NCI-H345 treated with DMSO at 0.1 percent for 48 hours (cell line): ENCODE data around the gene FCSK.

Experiments used
- DNase-seq: peaks from one replicate; lab custom pipeline; 2025; ENCODE audit not compliant: unreplicated experiment; lab: John Stamatoyannopoulos, UW

Gene FCSK

GRCh38 chr16:70453117-70453891 lies 1.1 kb upstream of the FCSK start:
- DNase-seq = no peak

DNA sequence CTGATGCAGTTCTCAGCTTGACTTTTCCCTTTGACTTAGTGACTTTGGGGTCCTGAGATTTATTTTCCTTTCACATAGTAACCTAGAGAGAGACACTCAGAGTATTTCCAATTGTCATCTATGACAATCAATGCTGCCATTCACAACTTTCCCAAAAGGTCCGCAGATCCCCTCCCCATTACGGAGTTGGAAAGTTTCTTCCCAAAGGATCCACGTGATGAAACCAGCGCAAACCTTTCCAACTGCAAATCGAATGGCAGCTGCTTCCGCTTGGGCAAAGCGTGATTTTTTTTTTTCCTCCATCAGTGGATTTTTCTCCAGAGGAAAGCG lies 538 bp upstream of the FCSK start:
- DNase-seq = peak; percentile 17

GRCh38 chr16:70455910-70456309 lies 1.5 kb downstream of the FCSK start:
- DNase-seq = no peak

DNA sequence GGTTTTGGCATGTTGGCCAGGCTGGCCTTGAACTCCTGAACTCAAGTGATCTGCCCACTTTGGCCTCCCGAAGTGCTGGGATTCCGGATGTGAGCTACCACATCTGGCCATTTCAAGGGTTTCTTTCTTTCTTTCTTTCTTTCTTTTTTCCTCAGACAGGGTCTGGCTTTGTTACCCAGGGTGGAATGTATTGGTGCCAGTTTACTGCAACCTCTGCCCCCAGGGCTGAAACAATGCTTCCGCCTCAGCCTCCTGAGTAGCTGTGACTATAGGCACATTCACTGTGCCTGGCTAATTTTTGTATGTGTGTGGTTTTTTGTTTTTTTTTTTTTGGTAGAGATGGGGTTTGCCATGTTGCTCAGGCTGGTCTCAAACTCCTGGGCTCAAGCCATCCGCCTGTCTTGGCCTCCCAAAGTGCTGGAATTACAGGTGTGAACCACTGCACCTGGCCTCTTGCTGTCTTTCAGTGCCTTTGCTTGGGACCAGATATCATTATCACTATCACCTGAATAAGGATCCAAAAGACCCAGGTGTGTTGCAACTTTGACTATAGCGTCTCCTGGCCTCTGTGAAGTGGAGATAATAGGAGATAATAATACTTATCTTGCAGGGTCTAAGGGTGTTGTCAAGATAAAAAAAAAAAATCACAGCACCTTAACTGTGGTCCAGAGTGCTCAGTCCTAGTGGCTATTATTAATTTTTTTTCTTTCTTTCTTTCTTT lies 3.2 kb downstream of the FCSK start:
- no peak for DNase-seq

DNA sequence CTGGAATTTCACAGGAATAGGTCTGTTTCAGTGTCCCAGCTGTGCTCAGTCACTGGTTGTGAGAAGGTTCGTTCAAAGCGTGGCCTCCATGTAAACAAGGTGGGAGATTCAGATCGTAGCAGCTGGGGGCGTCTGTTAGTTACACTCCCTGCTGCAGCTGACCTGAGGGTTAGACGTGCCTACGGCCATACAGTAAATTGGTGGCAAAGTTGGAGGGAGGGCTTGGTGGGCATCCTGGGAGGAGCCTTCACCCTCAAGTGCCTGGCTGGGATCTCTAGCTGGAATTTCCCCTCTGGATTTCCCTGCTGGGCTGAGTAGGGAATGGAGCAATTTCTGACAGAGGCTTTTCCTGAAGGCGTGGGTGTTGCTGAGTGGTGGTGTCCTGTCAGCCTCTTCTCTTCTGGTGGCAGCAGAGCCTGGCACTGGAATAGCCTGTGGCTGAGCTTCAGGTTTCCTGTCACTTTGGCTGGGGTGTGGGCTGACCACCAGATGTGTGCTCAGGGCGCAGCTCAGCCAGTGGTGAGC lies 6.4 kb downstream of the FCSK start:
- DNase-seq = no peak

- no peak for DNase-seq
Observed at GRCh38 chr16:70463235-70463634, 8.8 kb downstream of the FCSK start.

GRCh38 chr16:70465999-70466804 lies 11.8 kb downstream of the FCSK start:
- DNase-seq = no peak

GRCh38 chr16:70466805-70467076 lies 12.3 kb downstream of the FCSK start:
- DNase-seq = no peak

- DNase-seq = no peak
Observed at GRCh38 chr16:70467113-70467512, 12.7 kb downstream of the FCSK start.

- no peak for DNase-seq
Observed at GRCh38 chr16:70467608-70468007, 13.2 kb downstream of the FCSK start.

- DNase-seq = no peak
Observed at GRCh38 chr16:70468776-70469525, 14.6 kb downstream of the FCSK start.

DNA sequence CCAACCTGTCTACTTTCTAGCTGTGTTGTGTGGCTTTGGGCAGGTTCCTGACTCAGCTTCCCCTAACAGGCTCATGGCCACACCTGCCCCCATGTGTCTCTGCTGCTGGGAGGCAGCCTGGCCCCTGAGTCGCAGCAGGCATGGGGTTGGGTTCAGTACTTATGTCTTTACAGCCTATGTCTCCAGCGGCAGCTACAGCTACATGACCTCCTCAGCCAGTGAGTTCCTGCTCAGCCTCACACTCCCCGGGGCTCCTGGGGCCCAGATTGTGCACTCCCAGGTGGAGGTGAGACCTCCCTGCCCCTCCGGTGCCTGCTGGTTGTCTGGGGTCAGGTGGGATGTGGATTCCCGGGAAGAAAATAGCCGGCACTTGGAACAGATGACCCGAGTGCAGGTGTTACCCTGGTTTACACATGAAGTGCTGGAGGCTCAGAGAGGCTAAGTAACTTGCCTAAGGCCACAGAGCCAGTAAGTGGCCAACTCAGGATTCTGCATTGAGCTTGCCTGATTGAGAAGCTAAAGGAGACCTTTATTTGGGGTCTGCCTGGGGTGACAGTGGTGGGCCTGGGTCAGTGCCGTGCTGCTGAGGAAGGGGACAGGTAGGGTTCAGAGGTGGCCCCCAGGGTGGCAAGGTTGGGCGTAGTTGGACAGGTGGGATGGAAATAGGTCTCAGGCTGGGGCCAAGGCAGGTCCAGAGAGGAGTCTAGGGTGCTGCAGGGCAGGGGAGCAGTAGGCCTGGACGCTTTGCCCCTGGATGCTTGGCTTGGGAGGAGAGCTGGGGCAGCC lies 15.9 kb downstream of the FCSK start:
- no peak for DNase-seq

GRCh38 chr16:70470927-70471341 lies 16.5 kb downstream of the FCSK start:
- no peak for DNase-seq

DNA sequence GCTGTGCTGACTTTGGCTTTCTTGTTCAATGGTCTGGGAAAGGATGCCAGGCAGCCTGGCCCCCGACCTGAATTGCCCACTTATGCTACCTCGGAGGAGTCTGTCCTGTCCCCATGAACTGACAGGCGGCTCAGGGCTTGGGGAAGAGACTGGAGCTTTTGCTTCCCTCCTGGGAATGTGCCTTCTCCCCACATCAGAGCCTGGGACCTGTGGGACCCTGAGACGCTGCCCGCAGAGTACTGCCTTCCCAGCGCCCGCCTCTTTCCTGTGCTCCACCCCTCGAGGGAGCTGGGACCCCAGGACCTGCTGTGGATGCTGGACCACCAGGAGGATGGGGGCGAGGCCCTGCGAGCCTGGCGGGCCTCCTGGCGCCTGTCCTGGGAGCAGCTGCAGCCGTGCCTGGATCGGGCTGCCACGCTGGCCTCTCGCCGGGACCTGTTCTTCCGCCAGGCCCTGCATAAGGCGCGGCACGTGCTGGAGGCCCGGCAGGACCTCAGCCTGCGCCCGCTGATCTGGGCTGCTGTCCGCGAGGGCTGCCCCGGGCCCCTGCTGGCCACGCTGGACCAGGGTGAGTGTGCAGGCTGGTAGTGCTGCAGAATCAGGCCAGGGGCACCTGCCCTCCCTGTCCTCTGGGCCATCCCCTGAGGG lies 18.5 kb downstream of the FCSK start:
- no peak for DNase-seq

DNA sequence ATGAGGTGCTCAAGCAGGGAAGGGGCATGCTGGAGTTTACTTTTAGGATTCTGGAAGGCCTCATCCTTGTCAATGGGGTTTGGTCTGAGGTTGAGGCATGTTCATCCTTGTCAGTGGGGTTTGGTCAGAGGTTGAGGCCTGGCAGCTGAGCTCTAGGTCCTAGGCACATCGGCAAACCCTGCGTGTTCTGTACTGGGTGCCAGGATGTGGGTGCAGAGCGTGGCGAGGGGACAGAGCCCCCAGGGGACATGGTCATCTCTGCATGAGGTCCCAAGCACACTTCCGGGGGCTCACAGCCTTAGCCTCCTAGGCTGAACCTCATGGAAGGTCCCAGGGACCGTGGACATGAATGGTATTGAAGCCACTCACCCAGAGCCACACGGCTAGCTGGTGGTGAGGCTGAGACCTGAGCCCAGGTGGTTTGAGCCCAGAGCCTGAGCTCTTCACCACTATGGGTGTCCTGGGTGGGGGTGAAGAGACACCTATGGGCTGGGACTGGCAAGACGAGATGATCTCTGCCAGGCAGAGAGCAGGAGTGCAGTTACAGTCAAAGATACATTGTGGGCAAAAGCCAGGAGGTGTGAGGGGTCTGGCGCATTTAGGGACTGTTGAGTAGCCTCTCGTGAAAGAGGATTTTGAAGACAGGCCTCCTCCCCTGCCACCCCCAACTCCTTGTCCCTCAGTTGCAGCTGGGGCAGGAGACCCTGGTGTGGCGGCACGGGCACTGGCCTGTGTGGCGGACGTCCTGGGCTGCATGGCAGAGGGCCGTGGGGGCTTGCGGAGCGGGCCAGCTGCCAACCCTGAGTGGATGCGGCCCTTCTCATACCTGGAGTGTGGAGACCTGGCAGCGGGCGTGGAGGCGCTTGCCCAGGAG lies 19.3 kb downstream of the FCSK start:
- no peak for DNase-seq

DNA sequence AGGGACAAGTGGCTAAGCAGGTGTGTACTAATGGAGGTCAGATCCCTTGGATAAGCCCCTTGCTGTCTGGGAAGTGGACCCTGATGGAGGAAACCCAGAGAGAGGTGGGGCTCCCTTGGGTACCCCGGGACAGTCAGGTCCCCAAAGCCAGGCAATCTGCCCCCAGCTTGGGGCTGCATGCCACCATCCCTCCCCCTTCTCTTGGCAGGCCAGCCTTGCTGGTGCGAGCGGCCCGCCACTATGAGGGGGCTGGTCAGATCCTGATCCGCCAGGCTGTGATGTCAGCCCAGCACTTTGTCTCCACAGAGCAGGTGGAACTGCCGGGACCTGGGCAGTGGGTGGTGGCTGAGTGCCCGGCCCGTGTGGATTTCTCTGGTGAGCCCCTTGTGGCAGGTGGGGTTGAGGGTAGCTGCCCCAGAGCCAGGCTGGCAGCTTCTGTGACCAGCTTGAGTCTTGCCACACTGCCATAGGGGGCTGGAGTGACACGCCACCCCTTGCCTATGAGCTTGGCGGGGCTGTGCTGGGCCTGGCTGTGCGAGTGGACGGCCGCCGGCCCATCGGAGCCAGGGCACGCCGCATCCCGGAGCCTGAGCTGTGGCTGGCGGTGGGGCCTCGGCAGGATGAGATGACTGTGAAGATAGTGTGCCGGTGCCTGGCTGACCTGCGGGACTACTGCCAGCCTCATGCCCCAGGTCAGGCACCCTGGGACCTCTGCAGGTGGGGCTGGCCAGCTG lies 20.1 kb downstream of the FCSK start:
- no peak for DNase-seq

DNA sequence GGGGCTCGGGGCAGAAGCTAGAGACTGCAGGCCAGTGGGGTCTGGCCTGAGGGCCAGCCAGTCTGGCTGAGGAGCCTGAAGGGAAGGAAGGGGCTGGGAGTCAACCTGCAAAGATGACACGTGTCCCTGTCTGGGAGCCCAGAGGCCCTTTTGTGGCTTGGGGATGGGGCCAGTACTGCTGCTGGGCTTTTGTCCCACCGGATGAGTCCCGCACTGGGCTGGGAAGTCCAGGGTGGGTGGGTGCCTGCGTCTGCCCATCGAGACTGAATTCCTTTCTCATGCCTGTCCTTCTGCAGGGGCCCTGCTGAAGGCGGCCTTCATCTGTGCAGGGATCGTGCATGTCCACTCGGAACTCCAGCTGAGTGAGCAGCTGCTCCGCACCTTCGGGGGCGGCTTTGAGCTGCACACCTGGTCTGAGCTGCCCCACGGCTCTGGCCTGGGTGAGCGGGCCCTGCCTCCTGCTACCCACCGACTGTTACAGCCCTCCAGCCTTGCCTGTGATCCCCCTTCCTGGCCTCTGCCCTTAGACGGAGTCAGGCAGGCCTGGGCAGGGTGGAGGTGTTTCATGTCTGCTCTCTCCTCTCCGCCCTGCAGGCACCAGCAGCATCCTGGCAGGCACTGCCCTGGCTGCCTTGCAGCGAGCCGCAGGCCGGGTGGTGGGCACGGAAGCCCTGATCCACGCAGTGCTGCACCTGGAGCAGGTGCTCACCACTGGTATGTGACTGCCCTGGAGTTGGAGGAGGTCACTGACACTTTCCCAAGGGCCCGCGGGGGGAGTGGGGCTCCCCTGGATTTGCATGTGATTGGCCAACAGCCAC lies 20.9 kb downstream of the FCSK start:
- DNase-seq = no peak
